ENCODE data around the gene DAND5.

The DAND5 gene, protein sequence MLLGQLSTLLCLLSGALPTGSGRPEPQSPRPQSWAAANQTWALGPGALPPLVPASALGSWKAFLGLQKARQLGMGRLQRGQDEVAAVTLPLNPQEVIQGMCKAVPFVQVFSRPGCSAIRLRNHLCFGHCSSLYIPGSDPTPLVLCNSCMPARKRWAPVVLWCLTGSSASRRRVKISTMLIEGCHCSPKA

DNA sequence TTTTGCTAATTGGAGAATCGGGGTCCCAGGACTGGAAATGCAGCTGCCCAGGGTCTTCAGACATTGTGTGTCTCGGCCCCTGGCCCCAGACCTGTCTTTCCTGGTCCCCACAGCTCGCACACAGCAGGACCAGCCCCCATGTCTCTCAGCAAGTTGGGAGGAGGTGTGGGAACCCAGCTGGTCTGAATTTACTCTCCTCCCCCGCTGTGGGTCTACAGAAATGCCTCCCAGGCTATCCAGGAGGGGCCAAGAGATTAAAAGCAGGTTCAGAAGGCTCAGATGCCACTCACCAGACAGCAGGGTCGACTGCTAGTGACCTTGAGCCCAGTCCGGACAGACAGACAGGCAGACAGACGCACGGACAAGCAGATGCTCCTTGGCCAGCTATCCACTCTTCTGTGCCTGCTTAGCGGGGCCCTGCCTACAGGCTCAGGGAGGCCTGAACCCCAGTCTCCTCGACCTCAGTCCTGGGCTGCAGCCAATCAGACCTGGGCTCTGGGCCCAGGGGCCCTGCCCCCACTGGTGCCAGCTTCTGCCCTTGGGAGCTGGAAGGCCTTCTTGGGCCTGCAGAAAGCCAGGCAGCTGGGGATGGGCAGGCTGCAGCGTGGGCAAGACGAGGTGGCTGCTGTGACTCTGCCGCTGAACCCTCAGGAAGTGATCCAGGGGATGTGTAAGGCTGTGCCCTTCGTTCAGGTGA lies at the start of gene DAND5:
Gene DAND5 (plus strand): TSS at position 285 of the 697 bp plus-strand sequence. CDS start 85 bp downstream, at position 370.
- no peak within 1 kb of the TSS for H3K27ac ChIP-seq (ENCODE audit: low read length)
- no peak for ATAC-seq (ENCODE audit: insufficient read depth, low read depth)
- no peak within 1 kb of the TSS for H3K9ac ChIP-seq (ENCODE audit: low read depth, low read length)
- H3K4me2 ChIP-seq (ENCODE audit: insufficient read depth, low read length), result no peak within 1 kb of the TSS
- H2AFZ ChIP-seq (ENCODE audit: low read depth, low read length), result no peak within 1 kb of the TSS
- TF ChIP-seq, protein P1, sequence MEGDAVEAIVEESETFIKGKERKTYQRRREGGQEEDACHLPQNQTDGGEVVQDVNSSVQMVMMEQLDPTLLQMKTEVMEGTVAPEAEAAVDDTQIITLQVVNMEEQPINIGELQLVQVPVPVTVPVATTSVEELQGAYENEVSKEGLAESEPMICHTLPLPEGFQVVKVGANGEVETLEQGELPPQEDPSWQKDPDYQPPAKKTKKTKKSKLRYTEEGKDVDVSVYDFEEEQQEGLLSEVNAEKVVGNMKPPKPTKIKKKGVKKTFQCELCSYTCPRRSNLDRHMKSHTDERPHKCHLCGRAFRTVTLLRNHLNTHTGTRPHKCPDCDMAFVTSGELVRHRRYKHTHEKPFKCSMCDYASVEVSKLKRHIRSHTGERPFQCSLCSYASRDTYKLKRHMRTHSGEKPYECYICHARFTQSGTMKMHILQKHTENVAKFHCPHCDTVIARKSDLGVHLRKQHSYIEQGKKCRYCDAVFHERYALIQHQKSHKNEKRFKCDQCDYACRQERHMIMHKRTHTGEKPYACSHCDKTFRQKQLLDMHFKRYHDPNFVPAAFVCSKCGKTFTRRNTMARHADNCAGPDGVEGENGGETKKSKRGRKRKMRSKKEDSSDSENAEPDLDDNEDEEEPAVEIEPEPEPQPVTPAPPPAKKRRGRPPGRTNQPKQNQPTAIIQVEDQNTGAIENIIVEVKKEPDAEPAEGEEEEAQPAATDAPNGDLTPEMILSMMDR (IDR thresholded peaks at IDR 0.05; ENCODE audit: borderline replicate concordance, extremely low read depth, low read length, poor library complexity, severe bottlenecking), result no peak
- TF ChIP-seq EZH2 (IDR thresholded peaks at IDR 0.05; ENCODE audit: borderline replicate concordance, low read depth, low read length, severe bottlenecking), result no peak
- H4K20me1 ChIP-seq (ENCODE audit: insufficient read depth, low read length), result no peaks in the 10 kb centered on the region
- H3K4me3 ChIP-seq (ENCODE audit: low read depth in 1 of 2, low read length in 2 of 2), result no peak within 1 kb of the TSS
- H3K27me3 ChIP-seq (ENCODE audit: insufficient read depth, low read length, poor library complexity), result no peaks in the 10 kb centered on the region
- no peak for DNase-seq
- no peaks in the 10 kb centered on the region for H3K9me3 ChIP-seq (ENCODE audit: insufficient read depth, low read length, severe bottlenecking)
- peaks cover 16% of the 10 kb centered on the region for H3K4me1 ChIP-seq (ENCODE audit: insufficient read depth, low read length)
- no peaks in the 10 kb centered on the region for H3K79me2 ChIP-seq (ENCODE audit: insufficient read depth, low read length)
- H3K36me3 ChIP-seq (ENCODE audit: insufficient read depth, low read length), result no peaks in the 10 kb centered on the region

DNA sequence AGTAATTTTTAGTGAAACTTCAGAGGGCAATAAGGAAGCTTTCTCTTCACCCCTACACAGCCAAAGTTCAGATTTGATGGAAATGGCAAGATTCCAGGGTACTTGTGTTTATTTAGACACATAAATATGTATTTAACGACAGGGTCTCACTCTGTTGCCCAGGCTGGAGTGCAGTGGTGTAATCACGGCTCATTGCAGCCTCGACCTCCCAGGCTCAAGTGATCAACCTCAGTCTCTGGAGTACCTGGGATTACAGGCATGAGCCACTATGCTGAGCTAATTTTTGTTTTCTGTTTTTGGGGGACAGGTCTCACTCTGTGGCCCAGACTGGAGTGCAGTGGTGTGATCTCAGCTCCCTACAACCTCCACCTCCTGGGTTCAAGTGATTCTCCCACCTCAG lies 48.3 kb upstream of the DAND5 start:
- no peaks in the 10 kb centered on the region for H3K27me3 ChIP-seq (ENCODE audit: insufficient read depth, low read length, poor library complexity)
- no peak overlapping the region for H3K4me3 ChIP-seq (ENCODE audit: low read depth in 1 of 2, low read length in 2 of 2)
- H3K9me3 ChIP-seq (ENCODE audit: insufficient read depth, low read length, severe bottlenecking), result no peaks in the 10 kb centered on the region
- H3K4me1 ChIP-seq (ENCODE audit: insufficient read depth, low read length), result peaks cover 20% of the 10 kb centered on the region
- no peak for DNase-seq
- H3K9ac ChIP-seq (ENCODE audit: low read depth, low read length), result no peak overlapping the region
- no peak overlapping the region for H2AFZ ChIP-seq (ENCODE audit: low read depth, low read length)
- peaks cover 6% of the 10 kb centered on the region; the same call in 1 of the 2 replicates for H3K79me2 ChIP-seq (ENCODE audit: insufficient read depth, low read length)
- no peak overlapping the region for H3K27ac ChIP-seq (ENCODE audit: low read length)
- ATAC-seq (ENCODE audit: insufficient read depth, low read depth), result no peak
- H4K20me1 ChIP-seq (ENCODE audit: insufficient read depth, low read length), result 0 out of 2 replicates have a peak, but pooled peaks cover 8% of the 10 kb centered on the region
- no peak for TF ChIP-seq EZH2 (IDR thresholded peaks at IDR 0.05; ENCODE audit: borderline replicate concordance, low read depth, low read length, severe bottlenecking)
- H3K36me3 ChIP-seq (ENCODE audit: insufficient read depth, low read length), result peaks cover 37% of the 10 kb centered on the region
- H3K4me2 ChIP-seq (ENCODE audit: insufficient read depth, low read length), result no peak overlapping the region

DNA sequence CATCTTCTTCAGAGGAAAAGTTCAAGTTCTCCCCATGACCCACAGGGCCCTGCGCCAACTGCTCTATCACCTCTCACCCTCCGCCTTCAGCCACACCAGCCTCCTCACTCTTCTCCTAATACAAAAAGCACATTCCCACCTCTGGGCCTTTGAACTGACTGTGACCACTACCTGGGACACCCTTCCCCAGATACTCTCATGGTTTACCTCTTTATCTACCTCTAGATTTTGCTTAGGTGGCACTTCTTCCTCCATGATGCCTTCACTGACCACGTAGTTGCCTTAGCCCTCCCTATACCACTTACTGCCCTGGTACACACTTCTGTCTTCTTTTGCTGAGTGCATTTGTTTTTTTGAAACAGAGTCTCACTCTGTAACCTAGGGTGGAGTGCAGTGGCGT lies 46.4 kb upstream of the DAND5 start:
- Histone ChIP-seq H3K4me1 (ENCODE audit: insufficient read depth, low read length) (peaks cover 18% of the 10 kb centered on the region), H4K20me1 (ENCODE audit: insufficient read depth, low read length) (0 out of 2 replicates have a peak, but pooled peaks cover 8% of the 10 kb centered on the region), H3K27ac (ENCODE audit: low read length) (no peak overlapping the region), H3K27me3 (ENCODE audit: insufficient read depth, low read length, poor library complexity) (no peaks in the 10 kb centered on the region), H3K4me3 (ENCODE audit: low read depth in 1 of 2, low read length in 2 of 2) (no peak overlapping the region), H3K9me3 (ENCODE audit: insufficient read depth, low read length, severe bottlenecking) (no peaks in the 10 kb centered on the region), H3K9ac (ENCODE audit: low read depth, low read length) (no peak overlapping the region), H3K4me2 (ENCODE audit: insufficient read depth, low read length) (no peak overlapping the region), H3K36me3 (ENCODE audit: insufficient read depth, low read length) (peaks cover 52% of the 10 kb centered on the region), H2AFZ (ENCODE audit: low read depth, low read length) (no peak overlapping the region), H3K79me2 (ENCODE audit: insufficient read depth, low read length) (peaks cover 10% of the 10 kb centered on the region; the same call in 1 of the 2 replicates)
- no peak for DNase-seq
- ATAC-seq (ENCODE audit: insufficient read depth, low read depth), result no peak
- TF ChIP-seq EZH2 (IDR thresholded peaks at IDR 0.05; ENCODE audit: borderline replicate concordance, low read depth, low read length, severe bottlenecking), result no peak
- TF ChIP-seq, protein P1 (IDR thresholded peaks at IDR 0.05; ENCODE audit: borderline replicate concordance, extremely low read depth, low read length, poor library complexity, severe bottlenecking), result no peak

All from DND-41 (cell line).